HL-60 (cell line): ENCODE measurements around the gene SMIM5.

Source experiments
- DNase-seq, 2 experiments: peaks; one replicate each; pipeline ENCODE4 v3.0.0-alpha.2; 2010 to 2020; ENCODE audit warnings: low read depth in 1 of 2, low spot score in 1 of 2
- H3K27ac ChIP-seq: fragments of 250-450 bp; sonication (Bioruptor Pico); replicated peaks from 2 replicates; pipeline ENCODE4 v1.5.1; 2020; ENCODE audit warnings: mild to moderate bottlenecking, moderate library complexity
- H3K27me3 ChIP-seq: fragments of 250-450 bp; sonication (Bioruptor Pico); 2 replicates; pipeline ENCODE4 v1.5.1; 2021; ENCODE audit warnings: mild to moderate bottlenecking, moderate library complexity; ENCODE audit not compliant: insufficient read depth, poor library complexity, severe bottlenecking
- H3K4me3 ChIP-seq: replicated peaks from 2 replicates; pipeline ENCODE4 v1.5.1; 2011; ENCODE audit warnings: mild to moderate bottlenecking, control low read depth, low read length; ENCODE audit not compliant: insufficient read depth
- CTCF ChIP-seq: IDR thresholded peaks from one replicate; pipeline ENCODE4 v1.5.1; 2011; ENCODE audit warnings: low read length, control low read depth, inconsistent platforms; ENCODE audit not compliant: insufficient read depth
- GABPA ChIP-seq: IDR thresholded peaks from 2 replicates; pipeline ENCODE4 v1.6.1; 2012; ENCODE audit warnings: low read depth
- POLR2AphosphoS5 ChIP-seq: IDR thresholded peaks from 2 replicates; pipeline ENCODE4 v1.6.1; 2012; ENCODE audit warnings: low read depth
- REST ChIP-seq: IDR thresholded peaks from 2 replicates; pipeline ENCODE4 v1.6.1; 2012; ENCODE audit warnings: low read depth; ENCODE audit not compliant: insufficient replicate concordance
- SPI1 ChIP-seq: IDR thresholded peaks from 2 replicates; pipeline ENCODE4 v1.6.1; 2012; ENCODE audit warnings: low read depth, mild to moderate bottlenecking, borderline replicate concordance

Gene SMIM5

DNA sequence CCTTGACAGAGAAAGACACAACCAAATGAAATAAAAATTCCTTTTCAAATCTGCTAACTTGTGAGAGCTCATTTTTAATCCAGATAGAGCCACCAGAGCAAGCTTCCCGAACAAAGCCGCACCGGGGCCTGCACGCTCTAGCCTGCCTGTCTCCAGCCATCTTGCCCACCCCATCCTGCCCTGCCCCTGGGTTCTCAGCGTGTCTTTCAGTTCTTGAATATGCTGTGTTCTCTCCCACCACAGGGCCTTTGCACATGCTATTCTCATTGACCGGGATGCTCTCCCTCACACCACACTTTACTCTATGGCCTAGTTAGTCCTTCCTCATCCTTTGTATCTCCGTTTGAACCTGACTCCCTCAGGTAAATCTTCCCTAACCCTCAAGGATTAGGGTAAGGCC is 14.7 kb downstream of the SMIM5 start:
- no peak overlapping the region for H3K4me3 ChIP-seq
- TF ChIP-seq POLR2AphosphoS5 (no peak), CTCF (no peak), REST (no peak), SPI1 (no peak), GABPA (no peak)
- DNase-seq, result no peak
- H3K27me3 ChIP-seq, result no peaks in the 10 kb centered on the region
- H3K27ac ChIP-seq, result no peak overlapping the region

DNA sequence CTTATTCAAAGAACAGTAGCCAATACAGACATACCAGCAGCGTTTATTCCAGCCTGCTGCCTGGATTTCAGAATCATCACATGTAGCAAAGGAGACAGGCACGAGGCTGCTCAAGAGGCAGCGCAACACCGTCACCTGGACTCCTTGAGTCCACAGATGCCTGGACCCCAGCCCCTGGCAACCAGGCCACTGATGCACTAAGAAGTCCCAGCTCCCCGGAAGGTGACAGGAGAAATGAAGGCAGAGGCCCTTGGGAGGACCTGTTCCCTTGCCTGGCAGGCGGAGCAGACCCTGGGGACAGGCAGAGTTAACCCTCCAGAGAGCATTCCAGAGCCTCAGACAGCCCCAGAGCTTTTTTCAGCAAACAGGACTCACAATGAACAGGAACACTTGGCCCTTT is 16.5 kb downstream of the SMIM5 start:
- no peak overlapping the region for H3K27ac ChIP-seq
- no peaks in the 10 kb centered on the region for H3K27me3 ChIP-seq
- DNase-seq, result no peak
- TF ChIP-seq REST (no peak), GABPA (no peak), CTCF (no peak), POLR2AphosphoS5 (no peak), SPI1 (no peak)
- no peak overlapping the region for H3K4me3 ChIP-seq

DNA sequence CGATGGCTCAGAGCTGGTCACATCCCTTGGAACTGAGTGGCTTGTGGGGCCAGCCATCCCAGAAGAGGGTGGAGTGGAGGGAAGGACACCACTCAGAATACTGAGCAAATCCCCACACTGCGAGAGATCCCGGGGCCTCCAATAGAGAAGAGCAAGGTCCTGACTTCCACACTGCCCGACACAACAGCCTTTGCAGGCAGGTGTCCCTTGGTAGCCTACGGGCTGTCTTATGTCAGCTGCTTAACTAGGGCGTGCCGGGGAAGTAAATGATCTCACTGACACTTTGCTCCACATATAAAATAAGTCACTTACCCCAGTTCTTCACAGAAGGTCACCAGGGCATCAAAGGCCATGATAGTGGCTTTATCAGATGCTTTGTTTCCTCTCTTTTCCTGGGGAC is 17.6 kb downstream of the SMIM5 start:
- TF ChIP-seq GABPA (no peak), CTCF (no peak), REST (no peak), SPI1 (no peak), POLR2AphosphoS5 (no peak)
- no peaks in the 10 kb centered on the region for H3K27me3 ChIP-seq
- H3K27ac ChIP-seq, result no peak overlapping the region
- no peak overlapping the region for H3K4me3 ChIP-seq
- no peak for DNase-seq
